IMR-90 (cell line): Measurements from ENCODE around the gene P2RY14. TPM values are rescaled to one million over a fixed set of nuclear protein-coding genes. Genes with fewer than 3 reads are reported as not detected.

Experiments
- ATAC-seq: fragments of 200-7000 bp; cut with Tn5 transposase; 2 replicates; pipeline ENCODE4 v1.9.1; 2020; ENCODE audit warnings: low read depth, mild to moderate bottlenecking, moderate library complexity
- BruUV-seq: library from RNA; stranded (reverse); fragments of 400-500 nt; replicated peaks from 2 replicates; lab custom pipeline; 2021; lab: Mats Ljungman, UMichigan
- CTCF ChIA-PET: fragments of 300-600 bp; formaldehyde crosslinking; extraction: SDS; loops from one replicate; lab custom pipeline; 2021; ENCODE audit warnings: antibody characterized with exemption; lab: Yijun Ruan, JAX
- POLR2A ChIA-PET: fragments of 300-600 bp; sonication (Branson Sonifier 250); formaldehyde crosslinking; loops from one replicate; lab custom pipeline; 2022; ENCODE audit warnings: antibody characterized with exemption; ENCODE audit not compliant: unreplicated experiment; lab: Charles Lee
- DNase-seq: peaks from one replicate; pipeline ENCODE4 v3.0.0; 2013
- H2AFZ ChIP-seq: replicated peaks from 2 replicates; pipeline ENCODE3; 2013; ENCODE audit warnings: low read length, mild to moderate bottlenecking; ENCODE audit not compliant: poor library complexity
- H2AK5ac ChIP-seq: 2 replicates; pipeline ENCODE4 v1.6.1; 2013; ENCODE audit warnings: low read depth, low read length, inconsistent platforms
- H2AK9ac ChIP-seq: replicated peaks from 2 replicates; pipeline ENCODE3; 2013; ENCODE audit warnings: mild to moderate bottlenecking, low read depth, low read length, moderate library complexity; ENCODE audit not compliant: poor library complexity
- H2BK120ac ChIP-seq: 2 replicates; pipeline ENCODE4 v1.6.1; 2013; ENCODE audit warnings: low read depth, low read length, inconsistent platforms
- H2BK15ac ChIP-seq: 3 replicates; pipeline ENCODE4 v1.6.1; 2013; ENCODE audit warnings: low read depth, low read length, inconsistent platforms
- H2BK20ac ChIP-seq: 2 replicates; pipeline ENCODE4 v1.6.1; 2013; ENCODE audit warnings: low read depth, mild to moderate bottlenecking, inconsistent platforms, low read length, moderate library complexity
- H2BK5ac ChIP-seq: 2 replicates; pipeline ENCODE4 v1.6.1; 2013; ENCODE audit warnings: mild to moderate bottlenecking, low read depth, low read length, inconsistent platforms; ENCODE audit not compliant: poor library complexity, severe bottlenecking
- H3K14ac ChIP-seq: replicated peaks from 2 replicates; pipeline ENCODE4 v1.6.1; 2013; ENCODE audit warnings: low read depth, low read length, inconsistent platforms
- H3K18ac ChIP-seq: 2 replicates; pipeline ENCODE4 v1.6.1; 2013; ENCODE audit warnings: low read depth, low read length, control low read depth
- H3K23ac ChIP-seq: 2 replicates; pipeline ENCODE4 v1.6.1; 2013; ENCODE audit warnings: low read depth, low read length, inconsistent platforms
- H3K27ac ChIP-seq: 2 replicates; pipeline ENCODE4 v1.5.1; 2013; ENCODE audit warnings: mild to moderate bottlenecking, control low read depth, low read length; ENCODE audit not compliant: insufficient read depth
- H3K27me3 ChIP-seq: 2 replicates; pipeline ENCODE4 v1.6.1; 2013; ENCODE audit warnings: low read length; ENCODE audit not compliant: control insufficient read depth, insufficient read depth
- H3K36me3 ChIP-seq: 2 replicates; pipeline ENCODE4 v1.6.1; 2013; ENCODE audit warnings: low read length, mixed read lengths; ENCODE audit not compliant: control insufficient read depth, insufficient read depth
- H3K4ac ChIP-seq: 2 replicates; pipeline ENCODE4 v1.6.1; 2013; ENCODE audit warnings: low read depth, low read length, inconsistent platforms
- H3K4me1 ChIP-seq: 2 replicates; pipeline ENCODE4 v1.6.1; 2013; ENCODE audit warnings: low read length, mixed read lengths; ENCODE audit not compliant: control insufficient read depth, insufficient read depth
- H3K4me2 ChIP-seq: 2 replicates; pipeline ENCODE4 v1.6.1; 2013; ENCODE audit warnings: low read depth, mild to moderate bottlenecking, control low read depth, low read length, moderate library complexity
- H3K4me3 ChIP-seq: 2 replicates; pipeline ENCODE4 v1.5.1; 2013; ENCODE audit warnings: low read depth, mild to moderate bottlenecking, control low read depth, low read length, moderate library complexity; ENCODE audit not compliant: insufficient read depth
- H3K56ac ChIP-seq: 2 replicates; pipeline ENCODE4 v1.6.1; 2013; ENCODE audit warnings: low read length, inconsistent platforms; ENCODE audit not compliant: insufficient read depth; ENCODE audit errors: extremely low read depth
- H3K79me1 ChIP-seq, 2 experiments: 2 replicates each; pipeline ENCODE4 v1.6.1; 2013; ENCODE audit warnings: low read length in 2 of 2, inconsistent platforms in 1 of 2, low read depth in 1 of 2
- H3K9ac ChIP-seq: 2 replicates; pipeline ENCODE4 v1.6.1; 2013; ENCODE audit warnings: low read depth, low read length, control low read depth
- H3K9me1 ChIP-seq: 2 replicates; pipeline ENCODE4 v1.6.1; 2013; ENCODE audit warnings: low read length, inconsistent platforms; ENCODE audit not compliant: insufficient read depth
- H3K9me3 ChIP-seq: 2 replicates; pipeline ENCODE4 v1.6.1; 2013; ENCODE audit warnings: low read length; ENCODE audit not compliant: control insufficient read depth, insufficient read depth
- H4K20me1 ChIP-seq: 2 replicates; pipeline ENCODE4 v1.6.1; 2013; ENCODE audit warnings: low read length, inconsistent platforms; ENCODE audit not compliant: insufficient read depth
- H4K5ac ChIP-seq: 2 replicates; pipeline ENCODE4 v1.6.1; 2013; ENCODE audit warnings: mild to moderate bottlenecking, low read depth, low read length, control low read depth
- H4K8ac ChIP-seq, 2 experiments: 2 replicates each; pipeline ENCODE4 v1.6.1; 2013; ENCODE audit warnings: low read depth in 2 of 2, low read length in 2 of 2, control low read depth in 1 of 2, inconsistent platforms in 1 of 2
- H4K91ac ChIP-seq: 2 replicates; pipeline ENCODE4 v1.6.1; 2013; ENCODE audit warnings: low read depth, low read length, inconsistent platforms; ENCODE audit not compliant: insufficient read depth
- BHLHE40 ChIP-seq: fragments of 150-350 bp; IDR thresholded peaks from 2 replicates; pipeline ENCODE4 v1.6.1; 2016; ENCODE audit warnings: mild to moderate bottlenecking, low read depth, low read length
- MXI1 ChIP-seq: IDR thresholded peaks from 2 replicates; pipeline ENCODE4 v1.6.1; 2012; ENCODE audit warnings: low read depth, mild to moderate bottlenecking, low read length, moderate library complexity, borderline replicate concordance
- RFX5 ChIP-seq: IDR thresholded peaks from 2 replicates; pipeline ENCODE4 v1.8.0; 2012; ENCODE audit warnings: low read depth, mild to moderate bottlenecking, low read length, moderate library complexity
- SMC3 ChIP-seq: fragments of 150-350 bp; IDR thresholded peaks from 2 replicates; pipeline ENCODE4 v1.6.1; 2016; ENCODE audit warnings: low read depth, mild to moderate bottlenecking, antibody characterized with exemption, low read length, moderate library complexity
- WGBS, 2 experiments: methylation state at CpG; one replicate each; pipeline versions ENCODE4 v1.1.5 to v1.1.7; 2013; ENCODE audit warnings: missing lambda C conversion rate in 2 of 2; ENCODE audit not compliant: insufficient read length in 1 of 2; ENCODE audit errors: extremely low coverage in 2 of 2; 5-methylcytosine and 5-hydroxymethylcytosine counted together
- dilution Hi-C: fragments of 300-500 bp; cut with HindIII; formaldehyde crosslinking; loops from one replicate; pipeline ENCODE4 v1.14.3; 2018; ENCODE audit warnings: low sequenced_read_pairs; ENCODE audit not compliant: unreplicated experiment
- in situ Hi-C: fragments of 300-500 bp; cut with MboI; formaldehyde crosslinking; loops from 3 replicates; pipeline ENCODE4 v1.14.3; 2019; ENCODE audit warnings: low sequenced_read_pairs, inconsistent platforms, mixed read lengths
- intact Hi-C: fragments of 100-400 bp; cut with micrococcal nuclease; formaldehyde crosslinking; loops from 2 replicates; pipeline ENCODE4 v1.10.0; 2022
- polyA plus RNA-seq, 3 experiments: library from polyadenylated mRNA; depleted of rRNA; stranded (reverse); fragments of >200 nt; gene quantifications; 2 replicates each; pipeline ENCODE4 v1.2.3, GENCODE V29; 2012; ENCODE audit warnings: low replicate concordance in 1 of 3
- total RNA-seq: library from RNA; depleted of rRNA; stranded (reverse); fragments of >200 nt; gene quantifications from 2 replicates; pipeline ENCODE4 v1.2.3, GENCODE V29; 2012
- TF ChIP-seq, protein P1 (sequence below): fragments of 150-350 bp; IDR thresholded peaks from 2 replicates; pipeline ENCODE4 v1.6.1; 2017; ENCODE audit warnings: mild to moderate bottlenecking, antibody characterized with exemption, low read length, low read depth

Gene P2RY14
- total and polyA plus RNA-seq, 2 of the 4 experiments (the other 2 are of a cell fraction): not detected

DNA sequence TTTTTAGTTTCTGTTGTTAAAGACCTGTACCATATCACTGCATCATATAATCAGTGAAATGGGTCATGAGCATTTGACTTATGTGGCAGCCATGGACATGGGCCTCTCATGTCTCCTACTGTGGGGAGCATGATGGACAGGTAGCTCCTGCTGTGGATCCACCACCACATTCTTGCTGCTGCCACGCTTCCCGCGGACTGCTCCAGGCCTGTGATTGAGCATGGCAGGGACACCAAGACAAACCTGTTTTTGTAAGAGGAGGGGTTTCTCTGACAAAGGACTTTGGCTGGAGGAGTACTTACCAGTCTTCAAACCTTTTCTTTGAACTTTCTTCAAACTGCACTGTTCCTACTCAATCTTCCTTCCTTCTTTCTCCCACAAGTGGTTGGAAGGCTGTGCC, 17.9 kb upstream of the P2RY14 start:
- Histone ChIP-seq H3K56ac (no peak overlapping the region), H2AK5ac (no peak overlapping the region), H4K8ac (no peak overlapping the region), H2AK9ac (no peak overlapping the region), H2BK20ac (no peak overlapping the region), H2BK15ac (no peak overlapping the region), H3K4me1 (peaks cover 2% of the 10 kb centered on the region), H4K5ac (no peak overlapping the region), H3K27me3 (no peaks in the 10 kb centered on the region), H3K9me1 (no peaks in the 10 kb centered on the region; the same call in 1 of the 2 replicates), H3K14ac (no peak overlapping the region), H3K23ac (no peak overlapping the region), H3K79me1 (no peaks in the 10 kb centered on the region), H2BK120ac (no peak overlapping the region), H3K4ac (no peak overlapping the region), H4K20me1 (no peaks in the 10 kb centered on the region), H2AFZ (no peak overlapping the region), H3K36me3 (no peaks in the 10 kb centered on the region), H3K9ac (no peak overlapping the region), H3K4me2 (no peak overlapping the region), H2BK5ac (no peak overlapping the region), H3K27ac (no peak overlapping the region), H3K4me3 (no peak overlapping the region), H4K91ac (no peak overlapping the region; the same call in 1 of the 2 replicates), H3K18ac (no peak overlapping the region), H3K9me3 (no peaks in the 10 kb centered on the region)
- ATAC-seq (no peak), DNase-seq (no peak)
- WGBS, 2 experiments: no CpG with 5 or more reads among the region's 3 CpGs
- dilution Hi-C loops (no loop called here), intact Hi-C loops (loop anchor here (10.0 kb wide), 1 partner anchor 169 kb away; the partner anchor contains the start of gene IGSF10), in situ Hi-C loops (loop anchor here (5.0 to 10.0 kb wide), 2 partner anchors 141 to 539 kb away; no protein-coding TSS in a partner anchor)
- TF ChIP-seq BHLHE40 (no peak), SMC3 (no peak), RFX5 (no peak), MXI1 (no peak)
- TF ChIP-seq, protein P1, sequence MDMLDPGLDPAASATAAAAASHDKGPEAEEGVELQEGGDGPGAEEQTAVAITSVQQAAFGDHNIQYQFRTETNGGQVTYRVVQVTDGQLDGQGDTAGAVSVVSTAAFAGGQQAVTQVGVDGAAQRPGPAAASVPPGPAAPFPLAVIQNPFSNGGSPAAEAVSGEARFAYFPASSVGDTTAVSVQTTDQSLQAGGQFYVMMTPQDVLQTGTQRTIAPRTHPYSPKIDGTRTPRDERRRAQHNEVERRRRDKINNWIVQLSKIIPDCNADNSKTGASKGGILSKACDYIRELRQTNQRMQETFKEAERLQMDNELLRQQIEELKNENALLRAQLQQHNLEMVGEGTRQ: no peak
- CTCF ChIA-PET: no interaction called here
- no TSS peak for BruUV-seq
- POLR2A ChIA-PET: no interaction called here
